ENCODE results near the gene ARHGAP42.

GRCh38 chr11:100860318-100861155 lies 173.4 kb downstream of the ARHGAP42 start:
- TF ChIP-seq POLR2AphosphoS5 (IDR thresholded peaks at IDR 0.05; ENCODE audit: low read depth, low read length) (no peak), POLR2A (IDR thresholded peaks at IDR 0.05; ENCODE audit: low read depth, low read length) (no peak), TAF1 (IDR thresholded peaks at IDR 0.05; ENCODE audit: borderline replicate concordance, low read depth, low read length) (no peak)

Measured in GM12892 (cell line).